MM.1S (cell line): ENCODE data around the gene SERPINA6.

ENCODE experiments used
- DNase-seq: peaks from one replicate; pipeline ENCODE4 v3.0.0-alpha.2; 2015
- H2AFZ ChIP-seq: fragments of 300-600 bp; sonication (generic); 2 replicates; pipeline ENCODE4 v1.6.0; 2016; ENCODE audit warnings: antibody characterized with exemption, low read length
- H3F3A ChIP-seq: fragments of 300-600 bp; sonication (generic); 2 replicates; pipeline ENCODE4 v1.6.1; 2016; ENCODE audit warnings: mild to moderate bottlenecking, antibody characterized with exemption, low read length, moderate library complexity, mixed read lengths; ENCODE audit not compliant: insufficient read depth
- H3K27ac ChIP-seq: fragments of 300-600 bp; sonication (generic); 2 replicates; pipeline ENCODE4 v1.5.1; 2016; ENCODE audit warnings: mild to moderate bottlenecking, low read length
- H3K27me3 ChIP-seq: fragments of 300-600 bp; sonication (generic); replicated peaks from 2 replicates; pipeline ENCODE4 v1.6.0; 2016; ENCODE audit warnings: low read length; ENCODE audit not compliant: insufficient read depth
- H3K36me3 ChIP-seq: fragments of 300-600 bp; sonication (generic); replicated peaks from 2 replicates; pipeline ENCODE4 v1.6.1; 2016; ENCODE audit warnings: mild to moderate bottlenecking, low read length, mixed read lengths; ENCODE audit not compliant: insufficient read depth
- H3K4me1 ChIP-seq: fragments of 300-600 bp; sonication (generic); 2 replicates; pipeline ENCODE4 v1.6.1; 2016; ENCODE audit warnings: low read length, mixed read lengths
- H3K4me2 ChIP-seq: fragments of 300-600 bp; sonication (generic); 2 replicates; pipeline ENCODE4 v1.6.0; 2016; ENCODE audit warnings: low read depth, low read length
- H3K4me3 ChIP-seq: fragments of 300-600 bp; sonication (generic); 2 replicates; pipeline ENCODE4 v1.5.1; 2016; ENCODE audit warnings: low read length, mixed read lengths
- H3K79me2 ChIP-seq: fragments of 300-600 bp; sonication (generic); 2 replicates; pipeline ENCODE4 v1.6.1; 2016; ENCODE audit warnings: mixed run types, low read length, mixed read lengths
- H3K9ac ChIP-seq: fragments of 300-600 bp; sonication (generic); 2 replicates; pipeline ENCODE4 v1.6.1; 2016; ENCODE audit warnings: low read length, mixed read lengths
- H3K9me2 ChIP-seq: fragments of 300-600 bp; sonication (generic); replicated peaks from 2 replicates; pipeline ENCODE4 v1.6.1; 2016; ENCODE audit warnings: mild to moderate bottlenecking, low read length, mixed read lengths; ENCODE audit not compliant: insufficient read depth
- H3K9me3 ChIP-seq: fragments of 300-600 bp; sonication (generic); replicated peaks from 2 replicates; pipeline ENCODE4 v1.6.1; 2016; ENCODE audit warnings: mild to moderate bottlenecking, low read length, mixed read lengths; ENCODE audit not compliant: insufficient read depth
- H4K20me1 ChIP-seq: fragments of 300-600 bp; sonication (generic); 2 replicates; pipeline ENCODE4 v1.6.1; 2016; ENCODE audit warnings: mild to moderate bottlenecking, low read length, moderate library complexity, mixed read lengths; ENCODE audit not compliant: insufficient read depth
- CTCF ChIP-seq: fragments of 300-600 bp; sonication (generic); IDR thresholded peaks from 2 replicates; pipeline ENCODE4 v1.5.1; 2016; ENCODE audit warnings: antibody characterized with exemption, low read length, mixed read lengths
- EZH2 ChIP-seq: fragments of 300-600 bp; sonication (generic); optimal IDR thresholded peaks from 2 replicates; pipeline ENCODE3; 2017; ENCODE audit warnings: low read depth, mild to moderate bottlenecking, antibody characterized with exemption, low read length, mixed read lengths
- EZH2phosphoT487 ChIP-seq: fragments of 300-600 bp; sonication (generic); IDR thresholded peaks from 2 replicates; pipeline ENCODE4 v1.6.1; 2018; ENCODE audit warnings: antibody characterized with exemption, low read length

Gene SERPINA6

DNA sequence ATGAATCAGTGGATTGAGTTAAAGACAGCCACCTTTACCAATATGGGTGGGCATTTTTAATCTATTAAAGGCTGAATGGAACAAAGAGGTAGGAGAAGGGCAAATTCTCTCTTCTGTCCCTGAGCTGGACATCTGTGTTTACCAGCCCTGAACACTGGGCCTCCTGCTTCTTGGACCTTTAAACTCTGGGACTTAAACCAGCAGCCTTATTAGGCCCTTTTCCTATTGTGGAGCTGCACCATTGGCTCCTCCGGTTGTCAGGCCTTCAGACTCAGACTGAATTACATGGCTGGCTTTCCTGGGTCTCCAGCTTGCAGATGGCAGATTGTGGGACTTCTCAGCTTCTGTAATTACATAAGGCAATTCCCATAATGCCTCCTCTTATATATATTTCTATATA lies 6.4 kb downstream of the SERPINA6 start:
- Histone ChIP-seq H3K9me3 (no peaks in the 10 kb centered on the region), H3K27ac (no peak overlapping the region), H3K27me3 (no peaks in the 10 kb centered on the region), H4K20me1 (no peaks in the 10 kb centered on the region), H3K9me2 (no peaks in the 10 kb centered on the region), H3K4me1 (no peaks in the 10 kb centered on the region), H3K4me3 (no peak overlapping the region), H3K4me2 (no peak overlapping the region), H3K79me2 (no peaks in the 10 kb centered on the region), H3K36me3 (no peaks in the 10 kb centered on the region), H3K9ac (no peak overlapping the region), H3F3A (no peaks in the 10 kb centered on the region), H2AFZ (no peak overlapping the region)
- no peak for TF ChIP-seq CTCF
- no peak for TF ChIP-seq EZH2phosphoT487
- TF ChIP-seq EZH2, result no peak
- DNase-seq, result no peak

- Histone ChIP-seq H4K20me1 (no peaks in the 10 kb centered on the region), H3F3A (no peaks in the 10 kb centered on the region), H3K9me3 (no peaks in the 10 kb centered on the region), H3K36me3 (no peaks in the 10 kb centered on the region), H3K9ac (no peak overlapping the region), H3K4me3 (no peak overlapping the region), H3K27me3 (no peaks in the 10 kb centered on the region), H3K9me2 (no peaks in the 10 kb centered on the region), H3K4me1 (no peaks in the 10 kb centered on the region), H3K79me2 (no peaks in the 10 kb centered on the region), H3K27ac (no peak overlapping the region), H3K4me2 (no peak overlapping the region), H2AFZ (no peak overlapping the region)
- TF ChIP-seq CTCF (no peak), EZH2 (no peak), EZH2phosphoT487 (no peak)
- DNase-seq, result no peak
Measured at GRCh38 chr14:94314890-94315289, 8.2 kb downstream of the SERPINA6 start.

DNA sequence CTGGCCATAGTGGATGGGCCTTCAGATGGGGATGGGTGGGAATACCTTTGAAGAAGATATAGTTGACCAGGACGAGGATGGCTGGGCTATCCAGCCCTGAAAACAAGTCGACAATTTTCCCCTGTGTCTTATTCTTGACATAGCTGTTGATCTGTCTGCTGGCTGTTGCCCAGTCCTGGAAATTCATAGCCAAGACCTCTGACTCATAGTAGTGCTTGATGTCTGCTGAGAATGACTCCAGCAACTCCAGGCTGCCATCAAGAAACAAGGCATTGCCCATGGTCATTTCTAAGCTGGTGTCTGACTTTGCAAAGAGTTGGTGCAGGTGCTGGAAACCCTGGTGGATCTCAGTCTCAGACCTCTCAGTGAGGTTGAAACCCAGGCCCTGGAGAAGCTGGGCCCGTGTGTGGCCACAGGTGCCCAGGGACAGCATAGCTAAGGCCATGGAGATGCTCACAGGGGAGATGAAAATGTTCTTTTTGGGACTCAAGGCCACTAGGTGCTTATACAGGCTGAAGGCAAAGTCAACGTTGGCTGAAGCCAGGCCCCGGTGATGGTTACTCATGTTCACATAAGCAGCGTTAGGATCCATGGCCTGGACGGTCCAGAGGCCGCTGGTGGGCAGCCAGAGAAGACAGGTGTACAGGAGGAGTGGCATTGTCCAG lies 9.0 kb downstream of the SERPINA6 start:
- no peak overlapping the region for H2AFZ ChIP-seq
- no peak overlapping the region for H3K27ac ChIP-seq
- H3K9ac ChIP-seq, result no peak overlapping the region
- no peaks in the 10 kb centered on the region for H3F3A ChIP-seq
- no peaks in the 10 kb centered on the region for H3K36me3 ChIP-seq
- H3K4me3 ChIP-seq, result no peak overlapping the region
- TF ChIP-seq EZH2, result no peak
- no peak for TF ChIP-seq EZH2phosphoT487
- TF ChIP-seq CTCF, result no peak
- DNase-seq, result no peak
- no peaks in the 10 kb centered on the region for H3K4me1 ChIP-seq
- H3K27me3 ChIP-seq, result no peaks in the 10 kb centered on the region
- H3K79me2 ChIP-seq, result no peaks in the 10 kb centered on the region
- no peaks in the 10 kb centered on the region for H4K20me1 ChIP-seq
- no peaks in the 10 kb centered on the region for H3K9me3 ChIP-seq
- no peaks in the 10 kb centered on the region for H3K9me2 ChIP-seq
- H3K4me2 ChIP-seq, result no peak overlapping the region
